Inferior parietal cortex (tissue), 1 donor: ENCODE measurements around the gene EME1.
"Not testable (repeated sequence)": the region's sequence is repeated elsewhere in the genome, so short reads cannot be mapped to it uniquely, and the experiment has no call there.

ENCODE experiments used
- DNase-seq: peaks from one replicate; pipeline ENCODE4 v3.0.0-alpha.2; 2016; ENCODE audit errors: extremely low spot score

The EME1 gene

DNA sequence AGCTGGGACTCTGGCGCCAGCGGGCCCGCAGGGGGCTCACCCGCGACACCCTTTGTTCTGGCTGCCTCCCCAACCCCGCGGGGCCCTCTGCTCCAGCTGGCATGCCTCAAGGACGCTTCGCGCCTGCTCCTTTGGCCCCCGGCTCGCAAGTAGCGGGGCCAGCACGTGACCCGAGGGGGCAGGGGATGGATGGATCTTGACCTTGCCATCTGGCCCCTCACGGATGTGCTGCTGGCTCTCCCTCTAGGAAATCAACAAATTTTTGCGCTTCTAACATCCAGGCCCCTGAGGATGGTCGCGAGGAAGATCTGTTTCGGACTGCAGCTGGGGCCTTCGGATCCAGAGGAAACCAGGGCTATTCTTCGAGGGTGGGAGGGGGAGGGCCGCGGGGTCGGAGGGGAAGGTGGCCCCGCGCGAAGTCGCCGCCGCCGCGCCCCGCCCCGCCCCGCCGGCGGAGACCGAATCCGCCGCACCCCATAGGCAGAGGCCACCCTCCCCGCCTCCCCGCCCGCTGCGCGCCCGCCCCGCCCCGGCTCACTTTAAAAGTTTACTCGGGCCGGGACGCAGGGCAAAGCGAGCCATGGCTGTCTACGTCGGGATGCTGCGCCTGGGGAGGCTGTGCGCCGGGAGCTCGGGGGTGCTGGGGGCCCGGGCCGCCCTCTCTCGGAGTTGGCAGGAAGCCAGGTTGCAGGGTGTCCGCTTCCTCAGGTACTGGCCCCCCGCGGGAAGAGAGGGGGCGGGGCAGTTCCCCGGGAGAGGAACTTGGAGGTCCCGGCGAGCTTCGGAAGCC, 52.8 kb downstream of the EME1 start, which contains the start of gene ACSF2:
TSS of gene ACSF2 (plus strand) at position 537 of the 790 bp plus-strand sequence. CDS start at position 581, 44 bp downstream.
- DNase-seq, result no peak

DNA sequence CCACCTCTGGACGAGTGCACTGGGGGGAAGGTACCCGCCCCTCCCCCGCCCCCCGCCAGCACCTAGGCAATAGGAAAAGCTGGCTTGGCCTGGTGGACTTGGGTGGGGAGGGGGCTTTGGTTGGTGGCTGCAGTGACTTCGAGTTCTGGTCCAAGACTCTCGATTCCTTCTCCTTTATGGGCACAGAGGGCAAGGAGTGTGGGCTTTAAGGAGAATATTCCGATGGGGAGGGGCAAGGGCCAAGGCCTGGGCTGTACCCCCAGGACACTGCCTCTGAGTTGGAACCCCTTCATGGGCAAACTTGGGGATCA, 53.4 kb downstream of the EME1 start:
- DNase-seq, result no peak

DNA sequence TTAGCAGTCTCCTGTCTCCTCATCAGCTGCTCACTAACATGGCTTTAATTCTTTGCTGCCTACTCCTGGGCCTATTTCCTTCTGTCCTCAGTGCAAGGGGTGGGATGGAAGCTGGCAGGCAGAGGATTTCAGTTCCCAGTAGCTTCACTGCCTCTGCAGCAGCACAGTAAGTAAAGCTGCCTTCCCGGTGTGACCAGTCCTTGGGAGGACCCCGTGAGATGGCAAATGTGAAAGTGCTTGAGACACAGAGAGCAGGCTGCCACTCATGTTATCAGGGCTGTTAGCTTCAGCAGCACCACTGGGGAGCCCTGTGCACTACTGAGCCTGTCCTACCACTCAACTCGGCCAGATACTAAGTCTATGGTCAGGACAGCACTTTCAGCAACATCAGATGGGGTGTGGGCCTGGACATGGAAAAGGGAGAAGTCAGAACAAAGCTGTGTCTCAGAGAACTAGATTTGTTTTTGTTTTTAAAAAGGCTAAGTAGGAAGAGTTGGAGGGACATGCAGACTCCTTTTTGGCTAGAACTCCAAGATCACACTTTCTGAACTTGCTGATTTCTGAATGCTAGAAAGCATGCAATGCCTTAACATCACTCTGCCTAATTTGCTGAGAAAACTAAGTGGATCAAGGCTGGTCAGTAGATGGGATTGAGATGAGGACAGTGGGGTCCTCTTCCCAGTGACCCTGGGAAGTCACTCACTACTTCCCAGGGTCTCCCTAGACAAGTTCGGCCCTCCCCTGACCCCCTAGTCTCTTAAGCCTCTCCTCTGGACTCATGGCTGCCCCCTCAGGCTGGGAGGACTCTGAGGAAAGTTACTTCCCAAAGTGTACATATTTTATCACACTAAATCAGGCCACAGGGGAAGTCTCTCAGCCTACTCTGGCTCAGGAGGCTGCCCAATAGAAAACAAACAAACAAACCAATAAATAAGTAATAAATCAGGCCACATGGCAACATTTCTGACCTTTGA, 54.1 kb downstream of the EME1 start:
- no peak for DNase-seq

DNA sequence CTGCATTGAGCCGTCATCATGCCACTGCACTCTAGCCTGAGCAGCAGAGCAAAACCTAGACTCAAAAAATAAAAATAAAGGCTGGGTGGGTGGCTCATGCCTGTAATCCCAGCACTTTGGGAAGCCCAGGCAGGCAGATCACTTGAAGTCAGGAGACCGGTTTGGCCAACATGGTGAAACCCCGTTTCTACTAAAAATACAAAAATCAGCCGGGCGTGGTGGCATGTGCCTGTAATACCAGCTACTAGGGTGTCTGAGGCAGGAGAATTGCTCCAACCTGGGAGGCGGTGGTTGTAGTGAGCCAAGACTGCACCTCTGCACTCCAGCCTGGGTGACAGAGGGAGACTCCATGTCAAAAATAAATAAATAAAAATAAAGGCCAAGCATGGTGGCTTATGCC, 55.1 kb downstream of the EME1 start:
- DNase-seq, result not testable (repeated sequence)

DNA sequence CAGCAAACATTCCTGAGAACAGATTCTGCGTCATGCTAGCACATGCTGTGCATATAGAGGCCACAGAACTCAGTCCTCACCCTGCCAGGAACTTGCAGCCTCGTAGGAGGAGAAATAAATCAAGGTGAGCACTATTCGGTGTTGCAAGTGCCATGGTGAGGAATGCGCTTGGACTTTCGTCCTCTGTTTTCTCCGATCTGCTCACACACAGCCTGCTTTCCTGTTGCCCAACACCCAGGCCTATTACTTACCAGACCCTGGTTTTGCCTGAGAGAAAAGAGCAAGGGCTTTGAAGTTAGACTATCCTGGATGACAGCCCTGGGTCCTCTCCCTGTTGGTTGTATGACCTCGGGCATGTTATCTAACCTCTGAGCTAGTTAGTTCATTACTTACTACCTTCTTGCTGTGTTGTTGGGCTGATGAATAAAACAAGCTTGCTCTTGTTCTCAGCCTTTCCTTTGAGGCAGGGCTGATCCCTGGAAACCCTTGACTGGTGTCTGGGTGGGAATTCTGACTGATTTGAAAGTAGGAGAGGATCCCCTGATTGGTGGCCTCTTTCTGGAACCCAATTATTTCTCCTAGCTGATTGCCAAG, 55.9 kb downstream of the EME1 start:
- no peak for DNase-seq

DNA sequence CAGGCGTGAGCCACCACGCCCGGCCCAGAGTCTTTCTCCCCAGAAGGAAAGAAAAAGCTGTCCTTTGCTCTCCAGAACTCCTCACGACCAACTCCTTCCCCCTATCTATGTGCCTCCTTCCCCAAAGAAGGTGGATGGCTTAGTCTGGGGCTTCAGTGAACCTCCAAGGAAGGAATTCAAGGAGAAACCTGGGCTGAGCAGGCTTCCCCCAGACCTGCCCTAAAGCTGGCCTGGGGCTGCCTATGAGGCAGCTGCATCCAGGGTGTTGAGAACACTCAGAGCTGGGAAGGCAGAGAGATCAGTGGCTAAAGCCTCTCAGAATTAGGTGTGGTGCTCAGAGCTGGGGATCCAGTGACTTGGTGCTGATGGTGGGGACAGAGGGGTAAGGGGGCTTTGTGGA, 56.8 kb downstream of the EME1 start:
- no peak for DNase-seq
